ENCODE results near the gene STXBP1.

The STXBP1 gene

DNA sequence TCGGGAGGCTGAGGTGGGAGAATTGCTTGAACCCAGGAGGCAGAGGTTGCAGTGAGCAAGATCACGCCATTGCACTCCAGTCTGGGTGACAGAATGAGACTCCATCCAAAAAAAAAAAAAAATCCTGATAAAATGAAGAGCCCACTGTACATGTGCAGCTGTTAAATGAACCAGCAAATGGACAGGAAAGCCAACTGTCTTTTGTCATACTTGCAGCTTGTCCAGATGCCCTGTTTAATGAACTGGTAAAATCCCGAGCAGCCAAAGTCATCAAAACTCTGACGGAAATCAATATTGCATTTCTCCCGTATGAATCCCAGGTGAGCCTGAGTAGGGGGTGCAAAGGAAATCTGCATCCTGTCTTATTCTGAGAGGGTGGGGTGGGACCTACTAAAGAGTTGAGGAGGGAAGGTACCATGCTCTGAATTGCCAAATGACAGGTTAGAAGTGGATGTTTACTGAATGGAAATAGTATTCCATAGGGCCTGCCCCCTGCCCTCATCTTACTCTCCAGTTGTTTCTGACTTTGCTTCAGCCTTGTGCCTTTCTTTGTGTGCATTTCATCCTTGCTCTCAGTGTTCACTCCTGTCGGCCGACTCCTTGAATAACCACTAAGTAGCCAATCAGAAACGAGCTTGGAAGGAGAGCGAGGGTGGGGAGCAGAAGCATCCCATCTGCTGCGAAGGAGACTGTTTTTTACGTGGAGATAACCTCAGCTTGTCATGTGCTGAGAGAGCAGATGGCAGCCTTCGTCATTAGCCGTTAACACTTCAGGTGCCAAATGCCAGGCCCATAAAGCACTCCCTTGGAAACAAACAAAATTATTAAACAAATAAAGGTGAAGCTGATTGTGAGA, 49.0 kb downstream of the STXBP1 start:
- no peak for DNase-seq

DNA sequence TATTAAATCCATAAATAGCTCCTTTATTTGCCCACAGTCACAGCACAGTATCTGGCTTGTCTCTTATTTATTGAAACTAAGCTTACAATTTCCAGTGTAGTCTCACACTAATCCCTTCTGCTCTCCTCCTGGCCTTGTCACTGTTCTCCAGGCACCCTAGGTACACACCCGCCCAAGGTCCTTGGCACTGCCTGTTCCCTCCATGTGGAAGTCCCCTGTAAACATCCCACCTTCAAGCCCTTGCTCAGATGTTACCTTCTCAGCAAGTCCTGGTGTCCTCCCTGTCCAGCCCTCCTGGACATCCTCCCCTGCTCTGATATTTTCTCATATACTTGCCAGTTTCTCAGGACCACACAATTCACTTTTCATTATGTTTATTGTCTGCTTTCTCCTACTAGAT, 50.5 kb downstream of the STXBP1 start:
- no peak for DNase-seq

DNA sequence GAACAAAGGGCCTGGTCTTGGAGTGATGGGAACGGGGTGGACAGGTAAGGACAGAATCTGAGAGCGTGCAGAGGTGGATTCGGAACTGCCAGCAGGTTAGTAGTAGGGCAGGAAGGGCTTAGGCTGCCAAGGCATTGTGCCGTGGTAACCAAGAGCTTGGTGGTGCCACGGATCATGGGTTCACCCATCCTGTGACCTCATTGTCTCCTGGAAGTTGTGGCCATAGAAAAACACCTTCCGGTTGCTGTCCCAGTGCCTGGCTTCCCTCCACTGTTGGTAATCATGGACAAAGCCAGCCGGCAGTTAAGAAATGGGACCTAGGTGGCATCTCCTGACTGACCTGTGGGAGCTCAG, 52.2 kb downstream of the STXBP1 start:
- DNase-seq = no peak

DNA sequence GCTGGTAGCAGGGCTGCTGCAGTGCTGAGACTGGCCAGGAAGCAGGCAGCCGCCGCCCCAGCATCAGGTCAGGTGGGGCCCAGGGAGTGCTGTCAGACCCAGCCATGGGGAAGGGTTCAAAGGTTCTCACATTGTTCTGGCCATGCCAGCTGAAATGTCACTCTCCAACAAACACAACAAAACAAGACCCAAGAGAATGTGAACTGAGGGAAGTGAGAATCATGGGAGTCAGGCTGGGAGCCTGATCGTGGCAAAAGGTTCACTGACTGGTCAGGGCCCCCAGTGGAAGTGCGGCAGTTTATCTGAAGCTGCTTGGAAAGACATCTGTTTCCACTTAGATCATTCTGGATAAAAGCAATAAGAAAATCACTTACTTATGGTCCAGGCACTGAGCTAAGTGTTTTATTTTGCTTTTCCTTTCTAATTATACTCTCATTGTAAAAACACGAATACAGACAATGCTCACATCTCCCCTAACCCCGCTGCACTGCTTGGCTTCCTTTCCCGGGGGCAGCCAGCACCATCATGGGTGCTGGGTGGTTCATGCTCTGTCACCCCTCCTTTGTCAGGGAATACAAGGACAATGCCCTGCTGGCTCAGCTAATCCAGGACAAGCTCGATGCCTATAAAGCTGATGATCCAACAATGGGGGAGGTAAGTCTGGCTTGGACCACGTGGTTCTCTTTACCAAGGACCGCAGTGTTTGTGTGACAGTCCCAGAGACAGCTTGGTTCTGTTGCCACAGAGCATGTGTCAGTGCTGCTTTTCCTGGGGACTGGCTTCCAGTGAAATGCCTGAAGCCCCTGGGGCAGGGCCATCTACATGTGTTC, 52.8 kb downstream of the STXBP1 start:
- no peak for DNase-seq

DNA sequence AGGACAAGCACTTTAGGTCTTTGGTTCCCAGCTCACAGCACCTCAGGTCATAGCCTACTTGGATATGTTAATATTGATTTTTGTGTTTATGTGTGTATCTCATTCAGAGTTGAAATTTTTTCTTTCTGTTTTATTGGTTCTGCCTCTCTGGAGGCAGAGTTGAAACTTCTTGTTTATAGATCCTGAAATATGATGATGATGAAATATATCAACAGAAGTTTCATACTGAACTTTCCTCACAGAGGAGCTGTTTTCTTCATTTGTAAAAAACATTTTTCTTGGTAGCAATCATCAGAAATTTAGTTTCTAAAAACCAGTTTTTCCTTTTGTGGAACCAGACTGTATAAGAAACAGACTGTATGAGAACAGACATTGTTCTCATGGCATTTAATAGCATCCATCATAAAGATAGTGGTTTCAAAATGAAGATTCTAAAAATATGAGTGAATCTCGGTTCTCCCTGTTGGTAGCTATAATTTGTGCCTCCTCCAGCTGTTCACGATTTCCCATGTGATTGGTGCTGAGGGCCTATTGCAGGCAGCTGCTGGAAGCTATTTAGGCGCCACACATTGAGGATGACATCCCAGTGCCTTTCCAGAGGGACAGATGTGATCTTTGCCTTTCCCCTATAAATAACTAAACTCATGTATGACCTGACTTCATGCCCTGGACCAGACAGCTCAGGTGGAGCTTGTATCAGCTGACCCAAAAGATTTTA, 55.2 kb downstream of the STXBP1 start:
- DNase-seq = no peak

DNA sequence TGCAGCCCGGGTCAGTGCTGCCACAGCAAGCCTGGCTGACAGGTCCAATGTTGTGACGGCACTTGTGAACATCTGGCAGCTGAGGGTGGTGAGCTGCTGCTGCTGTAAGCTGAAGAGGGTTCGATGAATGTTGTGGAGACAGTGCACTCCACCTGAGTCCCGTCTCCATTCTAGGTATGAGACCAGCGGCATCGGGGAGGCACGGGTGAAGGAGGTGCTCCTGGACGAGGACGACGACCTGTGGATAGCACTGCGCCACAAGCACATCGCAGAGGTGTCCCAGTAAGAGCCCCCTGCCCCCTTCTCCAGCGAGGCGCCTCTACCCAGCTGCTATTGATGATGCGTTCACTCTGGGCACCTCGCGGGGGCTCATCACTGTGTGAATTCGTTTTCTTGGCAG, 55.8 kb downstream of the STXBP1 start:
- no peak for DNase-seq

DNA sequence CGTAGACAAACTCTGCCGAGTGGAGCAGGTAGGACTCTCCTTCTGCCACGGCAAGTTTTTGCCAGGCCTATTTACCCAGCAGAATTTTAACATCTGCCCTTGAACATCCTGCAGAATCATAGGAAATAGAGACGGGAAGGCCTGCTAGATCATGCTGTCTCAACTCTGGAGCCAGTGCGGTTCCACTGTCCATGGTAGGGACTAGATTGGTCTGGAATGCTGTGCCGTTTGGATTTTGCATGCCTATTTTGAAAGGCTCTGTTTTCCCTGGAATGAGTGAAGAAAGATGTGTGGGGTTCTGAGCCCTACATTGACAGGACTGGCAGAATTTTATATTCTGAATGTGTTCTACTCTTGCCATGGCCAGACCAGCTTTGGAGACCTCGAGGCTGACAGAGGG, 61.2 kb downstream of the STXBP1 start:
- no peak for DNase-seq

DNA sequence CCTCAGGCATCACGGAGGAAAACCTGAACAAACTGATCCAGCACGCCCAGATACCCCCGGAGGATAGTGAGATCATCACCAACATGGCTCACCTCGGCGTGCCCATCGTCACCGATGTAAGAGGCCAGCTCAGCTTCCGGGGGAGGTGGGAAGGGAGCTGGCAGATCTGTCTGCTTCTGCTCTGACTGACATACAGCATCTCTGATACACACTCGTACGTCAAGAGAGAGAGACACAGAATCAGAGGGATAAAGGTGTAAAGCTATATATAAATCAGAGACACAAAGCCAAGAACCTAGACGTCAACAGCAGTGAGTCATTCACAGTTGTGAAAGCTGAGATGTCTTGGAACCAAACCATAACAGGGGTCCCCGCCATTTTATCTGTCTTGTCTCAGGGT, 64.6 kb downstream of the STXBP1 start:
- no peak for DNase-seq

DNA sequence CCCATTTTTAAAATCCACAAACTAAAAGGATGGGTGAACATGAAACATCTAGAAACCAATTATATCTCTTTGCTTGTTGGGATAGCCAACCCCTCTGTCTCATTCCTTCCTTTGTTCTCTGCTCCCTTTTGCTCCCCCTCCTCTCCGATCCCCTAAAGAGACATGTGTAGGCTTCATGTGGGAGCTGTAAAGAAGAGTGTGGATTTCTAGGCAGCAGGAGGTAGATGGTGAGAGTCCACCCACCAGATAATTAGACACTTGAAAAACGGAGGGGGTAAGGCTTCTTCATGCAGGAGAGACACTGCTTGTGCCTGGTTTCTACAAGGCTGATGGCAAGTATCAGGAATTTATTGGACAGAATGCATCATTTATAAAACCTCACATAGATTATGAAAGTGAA, 67.4 kb downstream of the STXBP1 start:
- no peak for DNase-seq

DNA sequence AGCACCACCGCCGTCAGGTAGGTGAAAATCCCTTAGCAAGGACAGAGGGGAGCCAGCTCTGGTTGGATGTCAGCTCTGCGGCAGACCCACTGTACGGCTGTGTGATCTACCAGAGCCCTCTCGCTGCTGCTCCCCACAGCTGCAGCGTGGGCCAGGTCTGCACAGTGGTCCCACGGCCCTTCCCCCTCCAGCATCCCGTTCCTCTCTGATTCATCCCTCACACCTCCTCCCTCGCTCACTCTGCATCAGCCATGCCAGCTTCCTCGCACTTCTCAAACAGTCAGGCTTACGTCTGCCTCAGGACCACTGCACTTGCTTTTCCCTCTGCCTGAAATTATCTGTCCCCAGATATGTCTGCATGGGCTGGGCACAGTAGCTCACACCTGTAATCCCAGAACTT, 68.1 kb downstream of the STXBP1 start:
- no peak for DNase-seq

DNA sequence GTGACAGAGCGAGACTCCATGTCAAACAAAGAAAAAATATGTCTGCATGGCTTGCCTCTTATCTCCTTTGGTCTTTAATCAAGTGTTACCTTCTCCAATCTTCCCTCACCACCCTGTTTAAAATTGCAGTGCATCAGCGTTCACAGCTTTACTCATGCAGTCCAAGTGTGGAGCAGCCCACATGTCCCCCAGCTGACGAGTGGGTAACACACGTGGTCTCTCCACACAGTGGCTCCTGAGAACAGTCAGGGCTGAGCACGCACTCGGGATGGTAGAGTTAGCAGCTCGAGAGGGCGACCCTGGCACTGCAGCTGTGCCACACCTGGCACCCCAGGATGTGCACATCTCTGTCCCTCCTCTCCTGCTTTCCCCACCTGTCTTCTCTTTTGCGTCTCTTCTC, 68.8 kb downstream of the STXBP1 start:
- DNase-seq = no peak

DNA sequence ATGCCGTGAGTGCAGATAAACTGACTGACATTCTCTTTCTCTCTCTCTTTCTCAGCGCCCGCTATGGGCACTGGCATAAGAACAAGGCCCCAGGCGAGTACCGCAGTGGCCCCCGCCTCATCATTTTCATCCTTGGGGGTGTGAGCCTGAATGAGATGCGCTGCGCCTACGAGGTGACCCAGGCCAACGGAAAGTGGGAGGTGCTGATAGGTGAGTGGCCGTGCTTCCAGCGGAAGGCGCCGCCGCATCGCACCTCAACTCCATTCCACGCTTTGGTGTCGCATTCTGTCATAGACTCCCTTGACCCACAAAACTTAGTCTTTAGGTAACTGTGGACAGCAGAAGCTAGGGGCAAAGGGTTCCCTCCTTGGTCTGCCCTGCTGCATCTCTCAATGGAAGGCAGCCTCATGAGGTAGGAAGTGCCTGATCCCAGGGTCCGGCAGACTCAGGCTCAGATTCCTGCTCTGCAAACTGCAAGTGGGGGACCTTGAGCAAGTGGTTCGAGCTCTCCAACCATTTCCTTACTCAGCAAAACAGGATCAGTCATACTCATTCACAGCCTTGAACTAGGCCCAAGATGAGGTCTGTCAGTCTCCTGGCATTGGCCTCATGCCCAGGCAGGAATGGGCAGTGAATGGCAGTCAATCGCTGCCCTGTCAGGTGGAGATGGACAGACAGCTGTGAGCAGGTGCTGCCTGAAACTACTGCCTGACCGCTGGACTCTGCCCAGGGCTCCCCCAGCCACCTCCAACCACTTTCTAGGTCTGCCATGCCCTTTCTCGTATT, 70.5 kb downstream of the STXBP1 start:
- DNase-seq = no peak

DNA sequence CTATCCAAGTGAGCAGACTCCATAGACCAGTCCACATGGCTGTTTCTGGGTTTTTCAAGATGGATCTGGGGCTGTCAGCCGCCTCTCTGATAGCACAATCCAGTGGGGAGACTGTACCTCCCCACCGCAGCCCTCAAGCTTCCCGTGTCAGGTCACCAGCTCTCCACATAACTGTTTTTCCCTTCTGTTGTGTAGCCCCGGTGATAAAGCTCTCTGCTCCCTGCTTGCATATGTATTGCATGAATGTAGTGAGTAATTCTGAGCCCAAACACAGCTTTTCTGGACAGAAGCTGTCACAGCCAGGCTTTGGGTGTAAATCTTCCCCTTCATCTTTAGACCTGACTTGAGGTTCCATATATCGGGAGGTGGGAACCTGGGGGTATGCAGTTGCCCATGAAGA, 71.6 kb downstream of the STXBP1 start:
- no peak for DNase-seq

DNA sequence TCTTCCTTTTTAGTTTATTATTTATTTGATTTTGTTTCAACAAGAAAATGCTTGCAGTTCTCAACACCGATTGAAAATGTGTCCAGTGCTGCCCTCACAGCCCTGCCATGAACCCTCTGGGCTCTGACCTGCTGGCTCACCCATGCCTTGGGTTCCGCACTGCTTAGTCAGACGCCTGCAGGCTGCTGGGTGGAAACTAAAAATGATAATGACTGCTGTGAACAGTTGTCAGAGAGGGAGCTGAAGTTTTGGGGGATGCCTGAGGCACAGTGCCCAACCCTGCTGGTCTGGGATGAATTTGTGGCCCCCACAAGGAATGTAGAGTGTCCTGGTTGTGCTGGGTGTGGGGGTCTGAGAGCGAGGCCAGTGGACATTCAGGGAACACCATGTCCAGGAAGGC, 72.5 kb downstream of the STXBP1 start:
- no peak for DNase-seq

DNA sequence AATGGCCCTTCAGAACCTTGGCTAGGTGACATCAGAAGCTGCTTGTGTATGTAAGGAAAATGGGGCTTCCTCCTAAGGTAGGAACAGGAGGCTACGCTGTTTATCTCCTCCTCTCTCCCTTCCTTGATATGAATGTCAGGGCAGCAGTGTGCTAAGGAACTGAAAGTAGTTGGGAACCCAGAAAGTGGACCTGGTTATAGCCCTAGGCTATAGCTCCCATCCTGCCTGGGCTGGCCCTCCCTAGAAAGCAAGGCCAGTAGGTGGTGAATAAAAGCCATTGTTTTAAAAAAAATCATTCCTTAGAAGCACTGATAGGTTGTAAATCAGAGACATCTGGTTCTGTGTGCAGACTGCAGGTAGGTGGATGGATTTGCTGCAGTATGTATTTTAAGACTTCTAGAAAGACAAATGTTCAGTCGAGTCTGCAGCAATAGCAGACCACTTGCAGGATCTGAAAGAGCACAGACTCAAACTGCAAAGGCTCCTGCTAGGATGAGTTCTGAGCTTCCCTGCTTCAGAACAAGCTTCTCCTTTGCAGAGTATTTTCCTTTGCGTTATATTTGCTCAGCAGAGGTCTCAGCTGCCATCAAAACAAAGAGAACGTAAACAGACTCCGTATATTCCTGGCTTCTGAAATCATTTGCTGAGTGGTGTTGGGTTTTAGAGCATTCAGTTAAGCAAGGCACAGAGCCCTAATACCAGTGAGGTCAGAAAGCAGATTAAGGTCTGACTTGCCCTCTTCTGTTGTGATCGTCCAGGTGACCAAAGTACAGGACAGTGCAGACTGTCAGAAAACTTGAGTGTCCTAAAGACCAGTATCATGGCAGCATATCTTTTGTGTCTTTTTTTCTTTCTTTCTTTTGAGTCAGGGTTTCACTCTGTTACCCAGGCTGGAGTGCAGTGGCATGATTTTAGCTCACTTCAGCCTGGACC, 74.7 kb downstream of the STXBP1 start:
- no peak for DNase-seq

DNA sequence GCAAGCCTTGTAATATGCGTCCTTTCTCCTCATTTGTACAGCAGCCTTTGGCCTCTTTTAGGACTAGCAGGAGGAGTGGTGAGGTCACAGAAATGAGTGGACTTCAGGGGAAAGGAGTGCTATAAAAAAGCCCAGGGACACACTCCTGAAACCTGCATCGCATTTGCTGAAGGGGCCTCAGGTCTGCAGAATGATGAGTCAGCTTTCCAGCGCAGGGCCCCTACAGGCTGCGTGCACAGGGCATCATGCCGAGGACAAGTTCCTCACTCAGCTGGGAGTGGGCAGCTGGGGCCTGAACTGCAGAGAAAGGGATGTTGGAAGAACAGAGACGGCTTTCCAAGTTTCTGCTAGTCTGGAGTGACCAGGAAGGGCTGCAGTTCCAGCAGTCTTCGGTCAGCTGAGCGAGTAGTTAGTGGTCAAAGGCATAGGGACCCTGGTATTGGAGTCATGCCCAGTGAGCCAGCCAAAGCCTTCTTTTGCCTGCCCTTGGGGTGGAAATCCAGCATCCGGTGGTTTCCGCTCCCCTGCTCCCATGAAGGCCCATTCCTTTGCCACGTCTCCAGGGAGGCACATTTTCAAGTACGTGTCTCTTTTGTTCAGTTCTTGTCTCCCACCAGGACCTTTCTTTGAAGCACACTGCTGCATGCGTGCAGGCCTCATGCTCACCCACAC, 77.4 kb downstream of the STXBP1 start:
- DNase-seq = no peak

DNA sequence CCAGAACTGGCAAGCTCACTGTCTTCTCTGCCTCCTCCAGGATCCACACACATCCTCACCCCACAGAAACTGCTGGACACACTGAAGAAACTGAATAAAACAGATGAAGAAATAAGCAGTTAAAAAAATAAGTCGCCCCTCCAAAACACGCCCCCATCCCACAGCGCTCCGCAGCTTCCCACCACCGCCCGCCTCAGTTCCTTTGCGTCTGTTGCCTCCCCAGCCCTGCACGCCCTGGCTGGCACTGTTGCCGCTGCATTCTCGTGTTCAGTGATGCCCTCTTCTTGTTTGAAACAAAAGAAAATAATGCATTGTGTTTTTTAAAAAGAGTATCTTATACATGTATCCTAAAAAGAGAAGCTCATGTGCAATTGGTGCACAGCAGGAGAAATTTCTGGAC, 78.7 kb downstream of the STXBP1 start:
- no peak for DNase-seq

DNA sequence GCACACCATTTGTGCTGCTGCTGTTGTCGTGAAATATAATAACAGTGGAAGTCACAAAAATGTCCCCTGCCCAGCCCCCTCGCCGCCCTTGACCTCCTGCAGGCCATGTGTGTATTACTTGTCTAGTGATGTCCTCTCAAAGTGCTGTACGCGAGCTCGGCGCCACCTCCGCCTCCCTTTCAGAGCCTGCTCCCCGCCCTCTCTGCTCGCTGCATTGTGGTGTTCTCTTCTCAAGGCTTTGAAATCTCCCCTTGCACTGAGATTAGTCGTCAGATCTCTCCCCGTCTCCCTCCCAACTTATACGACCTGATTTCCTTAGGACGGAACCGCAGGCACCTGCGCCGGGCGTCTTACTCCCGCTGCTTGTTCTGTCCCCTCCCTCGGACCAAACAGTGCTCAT, 80.0 kb downstream of the STXBP1 start:
- DNase-seq = no peak

DNA sequence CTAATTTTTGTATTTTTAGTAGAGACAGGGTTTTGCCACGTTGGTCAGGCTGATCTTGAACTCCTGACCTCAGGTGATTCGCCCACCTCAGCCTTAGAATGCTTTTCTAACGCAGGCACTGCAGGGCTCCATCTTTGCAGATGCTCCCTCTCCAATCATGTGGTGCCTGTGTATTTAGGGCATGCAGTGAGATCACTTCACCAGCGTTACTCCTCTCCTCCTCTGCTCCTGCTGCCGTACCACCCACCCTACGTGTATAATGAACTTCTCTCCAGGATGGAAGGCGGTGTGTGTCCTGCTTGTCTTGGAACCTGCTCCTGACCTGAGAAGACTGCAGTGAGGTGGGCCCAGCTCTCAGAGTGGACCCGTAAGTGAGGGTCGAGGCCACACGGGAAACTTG, 81.1 kb downstream of the STXBP1 start:
- no peak for DNase-seq

DNA sequence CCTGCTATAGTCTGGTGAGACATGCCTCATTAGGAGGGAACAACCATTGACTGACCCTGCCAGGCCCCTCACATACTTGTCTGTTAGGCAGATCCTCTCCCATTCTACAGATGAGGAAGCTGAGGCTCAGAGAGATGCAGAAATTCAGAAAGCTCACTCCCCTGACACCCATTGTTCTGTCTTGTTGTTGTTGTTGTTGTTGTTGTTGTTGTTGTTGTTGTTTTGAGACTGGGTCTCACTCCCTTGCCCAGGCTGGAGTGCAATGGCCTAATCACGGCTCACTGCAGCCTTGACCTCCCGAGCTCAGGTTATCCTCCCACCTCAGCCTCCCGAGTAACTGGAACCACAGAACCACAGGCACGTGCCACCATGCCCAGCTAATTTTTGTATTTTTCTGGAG, 81.6 kb downstream of the STXBP1 start:
- no peak for DNase-seq

Measured in NCI-H345 (cell line).